WTC11 (cell line): ENCODE results near the gene SECTM1.

Experiments used
- CREM ChIP-seq: sonication (generic); formaldehyde crosslinking; IDR thresholded peaks from 2 replicates; pipeline ENCODE4 v1.8.1; 2022; ENCODE audit warnings: mild to moderate bottlenecking, missing genetic modification reagents, moderate library complexity
- CTCF ChIP-seq: fragments of 200-600 bp; IDR thresholded peaks from 2 replicates; pipeline ENCODE4 v1.8.0; 2022; ENCODE audit warnings: antibody characterized with exemption

DNA sequence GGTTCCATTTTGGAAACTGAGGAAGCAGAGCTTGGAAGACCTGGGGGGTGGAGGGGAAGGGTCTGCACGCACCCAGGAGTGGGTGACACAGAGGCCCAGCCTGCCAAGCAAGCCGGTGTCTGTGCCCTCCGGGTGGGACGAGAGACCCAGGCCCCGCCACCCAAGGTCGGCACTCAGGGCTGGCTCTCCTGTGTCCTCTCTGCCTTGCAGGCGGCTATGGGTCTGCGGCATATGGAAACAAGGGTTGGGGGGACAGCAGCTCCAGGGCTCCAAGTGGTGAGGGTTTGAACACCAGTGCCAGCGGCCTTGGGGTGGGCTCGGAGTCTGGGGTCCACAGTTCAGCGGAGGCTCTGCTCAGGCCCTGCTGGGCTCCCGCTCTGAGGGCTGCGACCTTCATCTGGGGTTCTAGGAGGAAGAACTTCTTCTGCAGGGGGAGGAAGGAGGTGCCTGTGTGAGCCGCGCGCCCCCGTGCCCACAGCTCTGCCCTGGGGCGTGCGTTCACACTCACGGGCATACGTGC lies 11.6 kb downstream of the SECTM1 start:
- TF ChIP-seq CTCF (no peak), CREM (CRISPR knock-in tag) (no peak)
